ENCODE data around the gene COL27A1. TPM values are rescaled to one million over a fixed set of nuclear protein-coding genes. Genes with fewer than 3 reads are reported as not detected.

Gene COL27A1
- total and polyA plus RNA-seq, 9 of the 15 experiments (the other 6 are each of a cell fraction or from before 2014, with no cell fraction given), result 0.07 TPM; not detected in 8

GRCh38 chr9:114238891-114239875 lies 83.8 kb downstream of the COL27A1 start (continued):
- TF ChIP-seq PATZ1 (CRISPR knock-in tag; IDR thresholded peaks at IDR 0.05; ENCODE audit: borderline replicate concordance), result no peak
- TF ChIP-seq NFE2 (IDR thresholded peaks at IDR 0.05; ENCODE audit: low read depth), result no peak
- no peak for TF ChIP-seq MAFK (IDR thresholded peaks at IDR 0.05; ENCODE audit: low read length)
- no peak for TF ChIP-seq CHD2 (IDR thresholded peaks at IDR 0.05; ENCODE audit: low read depth, low read length)
- peak; percentile 46; the same call in 1 of the 2 replicates for TF ChIP-seq ZNF395 (CRISPR knock-in tag; IDR thresholded peaks at IDR 0.05)
- no peak for TF ChIP-seq ZNF121 (CRISPR knock-in tag; conservative IDR thresholded peaks at IDR 0.05)
- no peak for TF ChIP-seq ZNF445 (CRISPR knock-in tag; IDR thresholded peaks at IDR 0.05; ENCODE audit: low read depth)
- TF ChIP-seq, protein P1, sequence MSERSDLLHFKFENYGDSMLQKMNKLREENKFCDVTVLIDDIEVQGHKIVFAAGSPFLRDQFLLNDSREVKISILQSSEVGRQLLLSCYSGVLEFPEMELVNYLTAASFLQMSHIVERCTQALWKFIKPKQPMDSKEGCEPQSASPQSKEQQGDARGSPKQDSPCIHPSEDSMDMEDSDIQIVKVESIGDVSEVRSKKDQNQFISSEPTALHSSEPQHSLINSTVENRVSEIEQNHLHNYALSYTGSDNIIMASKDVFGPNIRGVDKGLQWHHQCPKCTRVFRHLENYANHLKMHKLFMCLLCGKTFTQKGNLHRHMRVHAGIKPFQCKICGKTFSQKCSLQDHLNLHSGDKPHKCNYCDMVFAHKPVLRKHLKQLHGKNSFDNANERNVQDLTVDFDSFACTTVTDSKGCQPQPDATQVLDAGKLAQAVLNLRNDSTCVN (CRISPR knock-in tag; IDR thresholded peaks at IDR 0.05), result no peak
- no peak for TF ChIP-seq CBX3 (IDR thresholded peaks at IDR 0.05; ENCODE audit: borderline replicate concordance in 1 of 2, low read length in 2 of 2)
- TF ChIP-seq JUNB (CRISPR knock-in tag; conservative IDR thresholded peaks at IDR 0.05), result no peak
- TF ChIP-seq, protein P2, sequence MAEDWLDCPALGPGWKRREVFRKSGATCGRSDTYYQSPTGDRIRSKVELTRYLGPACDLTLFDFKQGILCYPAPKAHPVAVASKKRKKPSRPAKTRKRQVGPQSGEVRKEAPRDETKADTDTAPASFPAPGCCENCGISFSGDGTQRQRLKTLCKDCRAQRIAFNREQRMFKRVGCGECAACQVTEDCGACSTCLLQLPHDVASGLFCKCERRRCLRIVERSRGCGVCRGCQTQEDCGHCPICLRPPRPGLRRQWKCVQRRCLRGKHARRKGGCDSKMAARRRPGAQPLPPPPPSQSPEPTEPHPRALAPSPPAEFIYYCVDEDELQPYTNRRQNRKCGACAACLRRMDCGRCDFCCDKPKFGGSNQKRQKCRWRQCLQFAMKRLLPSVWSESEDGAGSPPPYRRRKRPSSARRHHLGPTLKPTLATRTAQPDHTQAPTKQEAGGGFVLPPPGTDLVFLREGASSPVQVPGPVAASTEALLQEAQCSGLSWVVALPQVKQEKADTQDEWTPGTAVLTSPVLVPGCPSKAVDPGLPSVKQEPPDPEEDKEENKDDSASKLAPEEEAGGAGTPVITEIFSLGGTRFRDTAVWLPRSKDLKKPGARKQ (CRISPR knock-in tag; IDR thresholded peaks at IDR 0.05), result no peak

Measured in K562 (cell line).